ENCODE results near the gene GAL3ST2. TPM values are rescaled to one million over a fixed set of nuclear protein-coding genes. Genes with fewer than 3 reads are reported as not detected.

GAL3ST2 gene
- total RNA-seq, 1 donor from 2014 or later: not detected

DNA sequence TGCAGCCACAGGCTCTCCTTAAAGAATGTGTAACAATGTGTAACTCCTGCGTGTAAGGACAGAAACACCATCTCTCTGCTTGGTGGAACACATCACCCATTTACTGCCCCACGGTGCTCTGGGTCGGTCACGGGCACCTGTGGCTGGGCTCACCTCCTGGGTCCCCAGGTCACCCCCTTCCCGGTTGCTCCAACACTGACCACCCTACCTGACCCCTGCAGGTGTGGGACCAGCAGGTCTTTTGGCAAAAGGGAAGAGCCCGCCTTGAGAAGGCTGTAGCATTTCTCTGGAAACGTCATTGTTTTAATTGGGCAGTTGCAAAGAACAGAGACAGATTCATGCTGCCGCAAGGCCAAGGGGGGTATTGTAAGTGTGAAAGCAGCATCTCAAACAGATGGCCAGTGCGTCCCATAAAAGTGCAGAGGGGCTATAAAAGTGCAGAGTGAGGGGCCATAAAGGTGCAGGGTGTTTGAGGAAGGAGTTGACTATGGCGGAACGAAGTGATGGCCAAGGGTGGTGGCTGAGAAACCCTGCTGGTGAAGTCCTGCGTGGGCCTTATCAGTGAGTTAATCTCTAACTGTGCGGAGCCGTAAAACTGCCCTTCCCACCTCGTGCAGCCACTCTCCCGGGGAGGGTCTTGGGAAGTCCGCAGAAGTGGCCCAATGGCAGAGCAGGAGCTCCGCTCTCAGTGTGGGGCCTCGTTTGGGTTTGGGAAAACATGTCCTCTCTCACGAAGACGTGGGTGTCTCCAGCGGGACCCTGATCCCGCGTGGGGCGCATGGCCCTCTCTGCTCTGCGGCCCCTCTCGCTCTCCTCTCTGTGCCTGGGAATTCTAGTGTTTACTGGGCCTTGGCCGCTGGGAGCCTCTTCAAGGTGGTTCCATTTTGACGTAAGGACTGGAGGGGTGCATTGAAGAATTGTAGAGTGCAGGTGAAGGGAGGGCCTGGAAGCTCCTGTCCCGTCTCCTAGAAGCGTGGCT lies 18.7 kb downstream of the GAL3ST2 start:
- TF ChIP-seq, protein P1, sequence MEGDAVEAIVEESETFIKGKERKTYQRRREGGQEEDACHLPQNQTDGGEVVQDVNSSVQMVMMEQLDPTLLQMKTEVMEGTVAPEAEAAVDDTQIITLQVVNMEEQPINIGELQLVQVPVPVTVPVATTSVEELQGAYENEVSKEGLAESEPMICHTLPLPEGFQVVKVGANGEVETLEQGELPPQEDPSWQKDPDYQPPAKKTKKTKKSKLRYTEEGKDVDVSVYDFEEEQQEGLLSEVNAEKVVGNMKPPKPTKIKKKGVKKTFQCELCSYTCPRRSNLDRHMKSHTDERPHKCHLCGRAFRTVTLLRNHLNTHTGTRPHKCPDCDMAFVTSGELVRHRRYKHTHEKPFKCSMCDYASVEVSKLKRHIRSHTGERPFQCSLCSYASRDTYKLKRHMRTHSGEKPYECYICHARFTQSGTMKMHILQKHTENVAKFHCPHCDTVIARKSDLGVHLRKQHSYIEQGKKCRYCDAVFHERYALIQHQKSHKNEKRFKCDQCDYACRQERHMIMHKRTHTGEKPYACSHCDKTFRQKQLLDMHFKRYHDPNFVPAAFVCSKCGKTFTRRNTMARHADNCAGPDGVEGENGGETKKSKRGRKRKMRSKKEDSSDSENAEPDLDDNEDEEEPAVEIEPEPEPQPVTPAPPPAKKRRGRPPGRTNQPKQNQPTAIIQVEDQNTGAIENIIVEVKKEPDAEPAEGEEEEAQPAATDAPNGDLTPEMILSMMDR (IDR thresholded peaks at IDR 0.05): no peak
- Histone ChIP-seq H3K9me3 (no peaks in the 10 kb centered on the region), H3K27ac (no peak overlapping the region), H3K36me3 (no peaks in the 10 kb centered on the region), H3K4me3 (no peak overlapping the region), H3K4me1 (peaks cover 0 to 3% of the 10 kb centered on the region in 2 donors), H3K27me3 (no peaks in the 10 kb centered on the region)
- intact Hi-C loops (cut with DNase I): no loop called here
- DNase-seq (ENCODE audit: low spot score in 2 of 2): no peak

DNA sequence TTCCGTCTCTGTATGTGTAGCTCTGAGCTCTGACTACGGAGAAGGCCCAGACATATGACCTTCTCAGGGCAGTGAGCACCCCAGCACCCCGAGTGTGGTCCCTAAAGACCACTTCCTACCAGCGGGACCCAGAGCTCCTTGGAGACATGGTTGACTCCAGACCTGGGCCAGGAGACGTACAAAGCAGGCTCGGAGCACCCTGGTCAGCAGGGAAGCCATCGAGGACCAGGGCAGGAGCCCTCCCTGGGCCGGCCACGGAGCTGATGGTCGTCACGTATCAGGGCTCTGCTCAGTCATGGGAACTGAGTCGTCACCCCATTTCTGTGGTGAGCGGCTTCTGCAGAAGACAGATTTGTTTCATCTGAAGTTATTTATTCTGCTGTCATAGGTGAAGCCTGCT lies 19.6 kb downstream of the GAL3ST2 start:
- no peak overlapping the region for H3K4me3 ChIP-seq
- no peak for DNase-seq (ENCODE audit: low spot score in 2 of 2)
- no peaks in the 10 kb centered on the region for H3K36me3 ChIP-seq
- H3K4me1 ChIP-seq: peaks cover 0 to 3% of the 10 kb centered on the region in 2 donors
- TF ChIP-seq, protein P1 (IDR thresholded peaks at IDR 0.05): no peak
- no peak overlapping the region for H3K27ac ChIP-seq
- intact Hi-C loops (cut with DNase I): no loop called here
- no peaks in the 10 kb centered on the region for H3K9me3 ChIP-seq
- H3K27me3 ChIP-seq: no peaks in the 10 kb centered on the region

DNA sequence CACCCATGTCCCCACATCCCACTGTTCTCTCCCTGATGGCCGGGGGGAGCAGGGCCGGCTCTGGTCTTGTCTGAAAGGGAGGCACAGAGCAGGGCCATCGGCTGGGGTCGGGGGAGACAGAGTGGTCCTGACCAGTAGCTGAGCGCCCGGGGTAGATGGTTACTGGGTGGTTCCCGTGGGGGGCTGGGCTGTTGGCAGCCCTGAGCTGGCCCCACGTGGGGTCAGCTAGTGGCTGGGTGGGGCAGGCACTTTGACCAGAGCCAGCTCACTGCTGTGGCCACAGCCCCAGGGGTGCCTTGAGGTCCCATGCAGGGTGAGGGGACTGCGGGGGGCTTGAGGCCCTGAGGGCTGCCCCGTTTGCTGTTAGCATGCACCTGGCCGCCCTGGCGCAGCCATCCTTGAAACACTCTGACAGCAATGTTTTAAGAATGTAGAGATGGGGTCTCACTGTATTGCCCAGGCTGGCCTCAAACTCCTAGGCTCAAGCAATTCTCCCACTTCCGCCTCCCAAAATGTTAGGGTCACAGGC lies 20.1 kb downstream of the GAL3ST2 start:
- Histone ChIP-seq H3K27me3 (no peaks in the 10 kb centered on the region), H3K36me3 (no peaks in the 10 kb centered on the region), H3K27ac (no peak overlapping the region), H3K4me1 (peaks cover 0 to 3% of the 10 kb centered on the region in 2 donors), H3K4me3 (no peak overlapping the region), H3K9me3 (no peaks in the 10 kb centered on the region)
- TF ChIP-seq, protein P1 (IDR thresholded peaks at IDR 0.05): no peak
- intact Hi-C loops (cut with DNase I): no loop called here
- peak in 1 of 2 donors; percentile 60 for DNase-seq (ENCODE audit: low spot score in 2 of 2)

DNA sequence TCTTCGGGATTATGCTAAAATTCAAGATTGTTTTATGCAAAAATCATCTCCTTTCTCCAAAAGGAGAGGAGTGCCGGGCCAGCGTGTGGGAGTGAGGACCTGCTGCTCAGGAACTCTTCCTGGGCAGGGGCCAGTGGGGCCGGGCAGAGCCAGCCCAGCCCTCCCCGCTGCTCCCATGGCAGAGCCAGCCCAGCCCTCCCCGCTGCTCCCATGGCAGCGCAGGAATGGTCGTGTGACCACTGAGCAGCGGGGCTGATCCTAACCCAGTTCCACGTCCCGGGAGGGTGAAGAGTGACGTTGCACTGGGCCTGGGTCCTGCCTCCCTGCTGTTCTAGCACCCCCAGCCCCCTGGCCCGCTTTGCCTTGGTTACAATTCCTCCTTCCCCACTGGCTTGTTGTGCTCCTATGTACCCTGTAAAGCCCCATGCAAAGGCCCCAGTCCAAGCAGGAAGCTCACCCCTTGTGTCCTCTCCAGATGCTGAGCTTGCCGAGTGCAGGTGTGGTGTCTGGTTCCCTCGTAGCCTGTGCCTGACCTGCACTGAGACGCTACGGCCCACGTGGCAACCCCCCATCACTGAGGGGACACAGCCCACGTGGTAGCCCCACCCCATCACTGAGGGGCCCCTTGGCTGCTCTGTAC lies 20.9 kb downstream of the GAL3ST2 start:
- H3K27me3 ChIP-seq: no peaks in the 10 kb centered on the region
- H3K4me1 ChIP-seq: no peaks in the 10 kb centered on the region
- H3K9me3 ChIP-seq: no peaks in the 10 kb centered on the region
- H3K36me3 ChIP-seq: no peaks in the 10 kb centered on the region
- H3K4me3 ChIP-seq: no peak overlapping the region
- peak in 1 of 2 donors; percentile 57 for DNase-seq (ENCODE audit: low spot score in 2 of 2)
- no peak overlapping the region for H3K27ac ChIP-seq
- intact Hi-C loops (cut with DNase I): no loop called here
- TF ChIP-seq, protein P1 (IDR thresholded peaks at IDR 0.05): no peak

DNA sequence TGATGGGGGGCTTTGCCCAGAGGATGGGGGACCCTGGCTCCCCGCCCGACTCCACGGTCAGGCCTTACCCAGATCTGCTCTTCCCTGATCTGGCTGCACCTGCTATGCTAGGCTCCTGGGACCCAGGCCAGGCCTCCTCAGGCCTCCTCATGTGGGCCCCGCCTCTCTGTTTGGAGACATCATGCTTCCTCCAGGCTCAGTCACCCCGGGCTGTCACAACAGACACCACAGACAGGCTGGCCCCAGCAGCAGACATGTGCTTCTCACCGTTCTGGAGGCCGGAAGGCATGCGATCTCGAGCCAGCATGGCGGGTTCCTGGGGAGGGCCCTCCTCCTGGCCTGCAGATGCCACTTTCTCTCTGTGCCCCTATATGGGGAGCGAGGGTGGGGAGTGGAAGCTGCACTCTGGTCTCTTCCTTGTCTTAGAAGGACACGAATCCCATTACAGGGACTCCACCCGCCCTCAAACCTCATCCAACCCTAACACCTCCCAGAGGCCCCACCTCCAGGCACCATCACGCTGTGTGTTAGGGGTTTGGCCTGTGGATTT lies 21.5 kb downstream of the GAL3ST2 start:
- H3K4me3 ChIP-seq: no peak overlapping the region
- no peaks in the 10 kb centered on the region for H3K9me3 ChIP-seq
- DNase-seq (ENCODE audit: low spot score in 2 of 2): peak in 1 of 2 donors; percentile 62
- no peak overlapping the region for H3K27ac ChIP-seq
- no peaks in the 10 kb centered on the region for H3K36me3 ChIP-seq
- no peaks in the 10 kb centered on the region for H3K27me3 ChIP-seq
- no peaks in the 10 kb centered on the region for H3K4me1 ChIP-seq
- intact Hi-C loops (cut with DNase I): no loop called here
- TF ChIP-seq, protein P1 (IDR thresholded peaks at IDR 0.05): no peak
